ENCODE data around the gene SORBS2. TPM values are rescaled to one million over a fixed set of nuclear protein-coding genes. Genes with fewer than 3 reads are reported as not detected.

The SORBS2 gene
- total and polyA plus RNA-seq, 2 of the 8 experiments (the other 6 are each of a cell fraction or from before 2014, with no cell fraction given), result 73.0 to 87.1 TPM

DNA sequence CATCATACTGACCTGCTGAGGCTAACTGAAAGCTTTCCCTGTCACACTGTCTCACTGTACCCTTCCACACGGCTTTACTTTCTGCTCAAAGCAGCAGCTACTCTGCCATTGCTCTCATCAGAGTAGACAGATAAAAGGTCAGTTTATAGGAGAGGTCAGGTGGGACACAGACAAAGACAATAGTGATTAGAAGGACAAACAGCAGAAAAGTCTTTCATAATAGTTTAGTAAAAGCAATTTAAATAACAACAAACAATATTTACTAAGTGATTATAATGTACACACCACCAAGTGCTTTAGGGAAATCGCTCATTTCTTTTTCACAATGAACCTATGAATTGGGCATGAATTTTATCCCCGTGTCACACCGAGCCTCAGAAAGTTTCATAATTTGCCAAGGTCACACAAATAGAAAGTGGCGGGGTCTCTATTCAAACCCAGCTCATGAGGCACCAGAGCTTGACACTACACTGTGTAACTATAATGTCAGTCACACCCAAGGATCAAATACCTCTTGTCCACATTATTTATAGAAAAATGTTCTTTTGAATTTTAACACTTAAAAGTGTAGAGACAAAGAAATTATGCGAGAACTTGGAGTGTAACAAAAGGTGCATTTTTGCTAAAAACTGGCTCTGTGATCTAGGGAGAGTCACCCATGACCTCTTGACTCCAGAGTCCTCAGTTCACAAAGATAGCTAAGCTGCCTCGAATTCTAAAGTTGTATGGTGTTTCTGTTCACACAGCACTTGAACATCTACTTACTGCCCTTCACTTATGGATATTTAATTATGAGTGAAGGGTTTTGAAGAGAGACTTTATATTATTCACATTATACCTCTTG lies 24.5 kb upstream of the SORBS2 start (continued):
- TF ChIP-seq CEBPB (IDR thresholded peaks at IDR 0.05; ENCODE audit: low read depth, low read length) (no peak), JUND (IDR thresholded peaks at IDR 0.05; ENCODE audit: low read length) (no peak)
